A549 (cell line): ENCODE measurements around the gene UROD. TPM values are rescaled to one million over a fixed set of nuclear protein-coding genes. Genes with fewer than 3 reads are reported as not detected.

Experiments used
- ATAC-seq, 2 experiments: fragments of 200-7000 bp in 1 of 2; fragments of >200 bp in 1 of 2; cut with Nextera tagmentation in 1 of 2; cut with Tn5 transposase in 1 of 2; 3 replicates each; pipeline versions ENCODE4 v1.8.0 to v1.9.1; 2018 to 2020; ENCODE audit warnings: mild to moderate bottlenecking in 1 of 2, moderate library complexity in 1 of 2
- CTCF ChIA-PET: fragments of 300-600 bp; sonication (Branson Sonifier 250); formaldehyde crosslinking; extraction: SDS; loops from one replicate; lab custom pipeline; 2021; ENCODE audit warnings: antibody characterized with exemption, inconsistent platforms; lab: Yijun Ruan, JAX
- POLR2A ChIA-PET: fragments of 350-600 bp; formaldehyde crosslinking; extraction: SDS; loops from one replicate; lab custom pipeline; 2021; ENCODE audit warnings: antibody characterized with exemption, inconsistent platforms; lab: Yijun Ruan, JAX
- DNase-seq, 2 experiments: peaks; one replicate each; pipeline versions ENCODE4 v3.0.0 to v3.0.0-alpha.2; 2011 to 2016; ENCODE audit warnings: low read depth in 1 of 2, low spot score in 1 of 2
- FAIRE-seq: peaks from 2 replicates; lab custom pipeline; 2011; peaks lifted over from hg19 to GRCh38; lab: Jason Lieb, UNC
- H3K27ac ChIP-seq, 2 experiments: fragments of >200 bp; sonication (Bioruptor Twin); formaldehyde crosslinking; 3 replicates each; pipeline ENCODE4 v1.5.1; 2016 to 2017
- H3K4me1 ChIP-seq: fragments of >200 bp; sonication (Bioruptor Twin); formaldehyde crosslinking; 3 replicates; pipeline ENCODE4 v1.6.1; 2016
- H3K4me2 ChIP-seq: fragments of >200 bp; sonication (Bioruptor Twin); formaldehyde crosslinking; 3 replicates; pipeline ENCODE4 v1.6.1; 2016
- H3K4me3 ChIP-seq: fragments of >200 bp; sonication (Bioruptor Twin); formaldehyde crosslinking; 3 replicates; pipeline ENCODE4 v1.5.1; 2016
- H3K9me3 ChIP-seq: fragments of >200 bp; sonication (Bioruptor Twin); formaldehyde crosslinking; 3 replicates; pipeline ENCODE4 v1.6.1; 2016
- BHLHE40 ChIP-seq: IDR thresholded peaks from 2 replicates; pipeline ENCODE4 v1.6.1; 2012; ENCODE audit warnings: low read depth, low read length, inconsistent platforms
- CBX2 ChIP-seq: fragments of 200-600 bp; sonication (generic); IDR thresholded peaks from 2 replicates; pipeline ENCODE4 v1.6.1; 2016; ENCODE audit warnings: low read depth, mild to moderate bottlenecking, borderline replicate concordance
- CEBPB ChIP-seq, 2 experiments: fragments of >200 bp in 1 of 2; sonication (Bioruptor Twin) in 1 of 2; formaldehyde crosslinking in 1 of 2; IDR thresholded peaks; 2 replicates each; pipeline ENCODE4 v1.6.1; 2012 to 2016
- CHD4 ChIP-seq: fragments of 200-600 bp; sonication (generic); IDR thresholded peaks from 2 replicates; pipeline ENCODE4 v1.6.1; 2016; ENCODE audit warnings: antibody characterized with exemption, mild to moderate bottlenecking, borderline replicate concordance
- EP300 ChIP-seq, 2 experiments: fragments of >200 bp; sonication (Bioruptor Twin); formaldehyde crosslinking; IDR thresholded peaks; 2 replicates in 1 of 2; 3 replicates in 1 of 2; pipeline ENCODE4 v1.6.1; 2016 to 2017
- FOSL2 ChIP-seq, 2 experiments: fragments of 450-650 bp in 1 of 2; fragments of >200 bp in 1 of 2; sonication (Bioruptor Twin) in 1 of 2; formaldehyde crosslinking; IDR thresholded peaks; 2 replicates each; pipeline versions ENCODE4 v1.5.0 to v1.6.1; 2016 to 2020; ENCODE audit warnings: mild to moderate bottlenecking in 1 of 2, moderate library complexity in 1 of 2
- GATA3 ChIP-seq: IDR thresholded peaks from 2 replicates; pipeline ENCODE4 v1.6.1; 2012; ENCODE audit warnings: borderline replicate concordance
- HOXA7 ChIP-seq: fragments of 250-450 bp; sonication (Bioruptor Pico); IDR thresholded peaks from 2 replicates; pipeline ENCODE4 v1.5.0; 2020; ENCODE audit warnings: mild to moderate bottlenecking, moderate library complexity
- JUNB ChIP-seq: fragments of >200 bp; sonication (Bioruptor Twin); formaldehyde crosslinking; IDR thresholded peaks from 2 replicates; pipeline ENCODE4 v1.6.1; 2016
- KDM1A ChIP-seq: fragments of 200-600 bp; sonication (generic); IDR thresholded peaks from 2 replicates; pipeline ENCODE4 v1.6.1; 2016; ENCODE audit warnings: low read depth, mild to moderate bottlenecking
- MAFK ChIP-seq: fragments of 450-650 bp; IDR thresholded peaks from 2 replicates; pipeline ENCODE4 v1.6.1; 2014; ENCODE audit not compliant: partially characterized antibody
- NPAS2 ChIP-seq: fragments of 250-450 bp; sonication (Bioruptor Pico); IDR thresholded peaks from 2 replicates; pipeline ENCODE4 v1.8.0; 2022; ENCODE audit warnings: mild to moderate bottlenecking, moderate library complexity, borderline replicate concordance
- NR3C1 ChIP-seq: fragments of >200 bp; sonication (Bioruptor Twin); formaldehyde crosslinking; IDR thresholded peaks from 3 replicates; pipeline ENCODE4 v1.6.1; 2017
- POLR2AphosphoS2 ChIP-seq: conservative IDR thresholded peaks from 2 replicates; pipeline ENCODE4 v1.6.1; 2012; ENCODE audit warnings: low read length, improper control_type of control experiment, inconsistent platforms
- RAD21 ChIP-seq, 2 experiments: fragments of >200 bp in 1 of 2; sonication (Bioruptor Twin) in 1 of 2; formaldehyde crosslinking in 1 of 2; IDR thresholded peaks in 1 of 2; conservative IDR thresholded peaks in 1 of 2; 2 replicates in 1 of 2; 3 replicates in 1 of 2; pipeline ENCODE4 v1.6.1; 2012 to 2018; ENCODE audit warnings: inconsistent platforms in 1 of 2
- RARB ChIP-seq: fragments of 250-450 bp; sonication (Bioruptor Pico); IDR thresholded peaks from 2 replicates; pipeline ENCODE4 v1.8.0; 2021; ENCODE audit warnings: mild to moderate bottlenecking, moderate library complexity
- REST ChIP-seq: fragments of 200-600 bp; sonication (generic); IDR thresholded peaks from 2 replicates; pipeline ENCODE4 v1.6.1; 2016; ENCODE audit warnings: antibody characterized with exemption, mild to moderate bottlenecking, moderate library complexity
- RNF2 ChIP-seq: fragments of 200-600 bp; sonication (generic); IDR thresholded peaks from 2 replicates; pipeline ENCODE4 v1.6.1; 2016; ENCODE audit warnings: low read depth, mild to moderate bottlenecking, antibody characterized with exemption, moderate library complexity, borderline replicate concordance
- SREBF2 ChIP-seq: fragments of 450-650 bp; IDR thresholded peaks from 2 replicates; pipeline ENCODE4 v1.6.1; 2014; ENCODE audit warnings: mild to moderate bottlenecking, moderate library complexity
- TFCP2L1 ChIP-seq: fragments of 250-450 bp; sonication (Bioruptor Pico); IDR thresholded peaks from 2 replicates; pipeline ENCODE4 v1.5.0; 2021; ENCODE audit warnings: mild to moderate bottlenecking
- ZC3H11A ChIP-seq: fragments of 450-650 bp; IDR thresholded peaks from 2 replicates; pipeline ENCODE4 v1.6.1; 2014; ENCODE audit warnings: antibody characterized with exemption, mild to moderate bottlenecking
- WGBS: methylation state at CpG from one replicate; pipeline ENCODE4 v1.1.6; 2017; ENCODE audit errors: missing lambda C conversion rate; 5-methylcytosine and 5-hydroxymethylcytosine counted together
- polyA plus RNA-seq, 4 experiments: library from polyadenylated mRNA; depleted of rRNA in 3 of 4; stranded (reverse); fragments of >200 nt; fragmentation: RNase III in 1 of 4; extraction: RNeasy Plus Mini Kit Qiagen cat#74134 plus additional on column Dnase treatment in 1 of 4; gene quantifications; 2 replicates in 3 of 4; 3 replicates in 1 of 4; pipeline ENCODE4 v1.2.3, GENCODE V29; 2011 to 2017
- TF ChIP-seq, protein P1 (sequence below): IDR thresholded peaks from 2 replicates; pipeline ENCODE4 v1.6.1; 2012
- TF ChIP-seq, protein P2 (sequence below): fragments of 250-450 bp; sonication (Bioruptor Pico); IDR thresholded peaks from 2 replicates; pipeline ENCODE4 v1.5.0; 2021; ENCODE audit warnings: mild to moderate bottlenecking, moderate library complexity, borderline replicate concordance
- TF ChIP-seq, protein P3 (sequence below): fragments of 250-450 bp; sonication (Bioruptor Pico); IDR thresholded peaks from 2 replicates; pipeline ENCODE4 v1.5.0; 2020; ENCODE audit warnings: low read depth, mild to moderate bottlenecking, moderate library complexity

Gene UROD
- polyA plus RNA-seq, 2 of the 4 experiments (the other 2 are of a cell fraction): 57.8 to 59.0 TPM

DNA sequence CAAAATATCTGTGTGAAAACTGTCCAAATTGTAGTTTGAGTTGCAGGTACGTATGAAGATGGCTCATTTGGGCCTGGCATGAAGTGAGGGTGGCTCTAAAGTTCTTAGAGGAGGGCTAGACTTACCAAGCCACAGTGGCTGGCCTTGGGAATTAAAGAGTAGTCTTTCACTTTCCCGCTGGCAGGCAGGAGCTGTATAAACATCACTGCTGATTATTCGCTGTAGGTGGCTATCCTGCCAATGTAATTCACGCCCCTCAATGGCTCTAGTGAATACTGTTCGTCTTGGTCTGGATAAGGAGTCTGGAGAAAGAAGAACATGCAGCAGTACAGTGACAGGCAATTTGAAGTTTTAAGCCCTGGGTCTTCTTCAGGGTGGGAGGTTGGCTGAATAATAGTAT, 31.0 kb downstream of the UROD start:
- FAIRE-seq (no peak), DNase-seq (no peak), ATAC-seq (no peak)
- H3K4me3 ChIP-seq: no peak overlapping the region
- no peak overlapping the region for H3K27ac ChIP-seq
- WGBS: 64% methylated on average over 5 of the region's 5 CpGs
- no peak overlapping the region for H3K4me2 ChIP-seq
- CTCF ChIA-PET: interaction anchor here (0.9 kb wide), 1 partner anchor 257 kb away, joined by 5 read pairs; no protein-coding TSS in a partner anchor
- H3K9me3 ChIP-seq: no peaks in the 10 kb centered on the region; the same call in 2 of the 3 replicates
- POLR2A ChIA-PET: no interaction called here
- TF ChIP-seq RNF2 (no peak), MAFK (no peak), RAD21 (conservative IDR thresholded peaks at IDR 0.05 in 1 of 2, IDR thresholded peaks at IDR 0.05 in 1 of 2) (no peak), KDM1A (no peak), NPAS2 (CRISPR knock-in tag) (no peak), HOXA7 (CRISPR knock-in tag) (no peak)
- TF ChIP-seq, protein P1, sequence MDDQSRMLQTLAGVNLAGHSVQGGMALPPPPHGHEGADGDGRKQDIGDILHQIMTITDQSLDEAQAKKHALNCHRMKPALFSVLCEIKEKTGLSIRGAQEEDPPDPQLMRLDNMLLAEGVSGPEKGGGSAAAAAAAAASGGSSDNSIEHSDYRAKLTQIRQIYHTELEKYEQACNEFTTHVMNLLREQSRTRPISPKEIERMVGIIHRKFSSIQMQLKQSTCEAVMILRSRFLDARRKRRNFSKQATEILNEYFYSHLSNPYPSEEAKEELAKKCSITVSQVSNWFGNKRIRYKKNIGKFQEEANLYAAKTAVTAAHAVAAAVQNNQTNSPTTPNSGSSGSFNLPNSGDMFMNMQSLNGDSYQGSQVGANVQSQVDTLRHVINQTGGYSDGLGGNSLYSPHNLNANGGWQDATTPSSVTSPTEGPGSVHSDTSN: no peak
- TF ChIP-seq, protein P2, sequence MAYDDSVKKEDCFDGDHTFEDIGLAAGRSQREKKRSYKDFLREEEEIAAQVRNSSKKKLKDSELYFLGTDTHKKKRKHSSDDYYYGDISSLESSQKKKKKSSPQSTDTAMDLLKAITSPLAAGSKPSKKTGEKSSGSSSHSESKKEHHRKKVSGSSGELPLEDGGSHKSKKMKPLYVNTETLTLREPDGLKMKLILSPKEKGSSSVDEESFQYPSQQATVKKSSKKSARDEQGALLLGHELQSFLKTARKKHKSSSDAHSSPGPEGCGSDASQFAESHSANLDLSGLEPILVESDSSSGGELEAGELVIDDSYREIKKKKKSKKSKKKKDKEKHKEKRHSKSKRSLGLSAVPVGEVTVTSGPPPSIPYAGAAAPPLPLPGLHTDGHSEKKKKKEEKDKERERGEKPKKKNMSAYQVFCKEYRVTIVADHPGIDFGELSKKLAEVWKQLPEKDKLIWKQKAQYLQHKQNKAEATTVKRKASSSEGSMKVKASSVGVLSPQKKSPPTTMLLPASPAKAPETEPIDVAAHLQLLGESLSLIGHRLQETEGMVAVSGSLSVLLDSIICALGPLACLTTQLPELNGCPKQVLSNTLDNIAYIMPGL (CRISPR knock-in tag): no peak
- peaks cover 1% of the 10 kb centered on the region; the same call in 1 of the 3 replicates for H3K4me1 ChIP-seq

DNA sequence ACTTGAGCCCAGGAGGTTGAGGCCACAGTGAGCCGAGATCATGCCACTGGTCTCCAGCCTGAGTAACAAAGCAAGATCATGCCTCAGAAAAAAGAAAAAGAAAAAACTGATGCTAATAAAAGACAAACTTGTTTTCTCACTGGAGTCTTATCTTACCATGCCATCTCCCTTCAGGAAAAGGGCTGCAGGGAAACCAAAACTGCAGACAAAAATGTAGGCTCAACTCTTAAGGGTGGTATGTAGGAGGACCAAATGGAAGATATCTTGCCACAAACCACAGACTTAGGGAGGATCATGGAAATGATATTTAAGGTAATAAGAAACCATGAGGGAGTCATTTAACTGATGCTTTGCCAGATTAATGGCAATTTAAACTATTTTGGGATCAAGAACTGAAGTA, 32.9 kb downstream of the UROD start:
- TF ChIP-seq REST (no peak), NPAS2 (CRISPR knock-in tag) (no peak), SREBF2 (no peak), CBX2 (no peak), TFCP2L1 (no peak), NR3C1 (no peak), RARB (CRISPR knock-in tag) (no peak), GATA3 (no peak)
- H3K9me3 ChIP-seq: no peaks in the 10 kb centered on the region; the same call in 2 of the 3 replicates
- H3K4me2 ChIP-seq: no peak overlapping the region
- ATAC-seq (no peak), DNase-seq (no peak), FAIRE-seq (no peak)
- CTCF ChIA-PET: no interaction called here
- H3K4me1 ChIP-seq: no peaks in the 10 kb centered on the region
- H3K4me3 ChIP-seq: no peak overlapping the region
- WGBS: 56% methylated on average over 1 of the region's 1 CpG
- no peak overlapping the region for H3K27ac ChIP-seq
- POLR2A ChIA-PET: no interaction called here

GRCh38 chr1:45047032-45047431, 35.0 kb downstream of the UROD start:
- Histone ChIP-seq H3K4me3 (no peak overlapping the region), H3K4me1 (no peaks in the 10 kb centered on the region), H3K9me3 (no peaks in the 10 kb centered on the region; the same call in 2 of the 3 replicates), H3K4me2 (no peak overlapping the region), H3K27ac (no peak overlapping the region)
- TF ChIP-seq FOSL2 (IDR thresholded peaks at IDR 0.05) (no peak), FOSL2 (CRISPR knock-in tag; IDR thresholded peaks at IDR 0.05) (no peak), CEBPB (IDR thresholded peaks at IDR 0.05) (no peak), CHD4 (no peak), GATA3 (no peak), RAD21 (conservative IDR thresholded peaks at IDR 0.05 in 1 of 2, IDR thresholded peaks at IDR 0.05 in 1 of 2) (no peak), JUNB (no peak), MAFK (no peak), EP300 (IDR thresholded peaks at IDR 0.05) (no peak), ZC3H11A (no peak), POLR2AphosphoS2 (no peak), BHLHE40 (no peak)
- TF ChIP-seq, protein P3, sequence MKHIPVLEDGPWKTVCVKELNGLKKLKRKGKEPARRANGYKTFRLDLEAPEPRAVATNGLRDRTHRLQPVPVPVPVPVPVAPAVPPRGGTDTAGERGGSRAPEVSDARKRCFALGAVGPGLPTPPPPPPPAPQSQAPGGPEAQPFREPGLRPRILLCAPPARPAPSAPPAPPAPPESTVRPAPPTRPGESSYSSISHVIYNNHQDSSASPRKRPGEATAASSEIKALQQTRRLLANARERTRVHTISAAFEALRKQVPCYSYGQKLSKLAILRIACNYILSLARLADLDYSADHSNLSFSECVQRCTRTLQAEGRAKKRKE (CRISPR knock-in tag): no peak
- ChIA-PET CTCF (no interaction called here), POLR2A (no interaction called here)
- DNase-seq (no peak), FAIRE-seq (no peak), ATAC-seq (no peak)
- WGBS: 67% methylated on average over 5 of the region's 5 CpGs
